ENCODE results near the gene BCLAF3. TPM values are rescaled to one million over a fixed set of nuclear protein-coding genes. Genes with fewer than 3 reads are reported as not detected.

The BCLAF3 gene
- total and polyA plus RNA-seq, 2 of the 13 experiments (the other 11 are each of a cell fraction or from before 2014, with no cell fraction given): 1.5 to 2.7 TPM

DNA sequence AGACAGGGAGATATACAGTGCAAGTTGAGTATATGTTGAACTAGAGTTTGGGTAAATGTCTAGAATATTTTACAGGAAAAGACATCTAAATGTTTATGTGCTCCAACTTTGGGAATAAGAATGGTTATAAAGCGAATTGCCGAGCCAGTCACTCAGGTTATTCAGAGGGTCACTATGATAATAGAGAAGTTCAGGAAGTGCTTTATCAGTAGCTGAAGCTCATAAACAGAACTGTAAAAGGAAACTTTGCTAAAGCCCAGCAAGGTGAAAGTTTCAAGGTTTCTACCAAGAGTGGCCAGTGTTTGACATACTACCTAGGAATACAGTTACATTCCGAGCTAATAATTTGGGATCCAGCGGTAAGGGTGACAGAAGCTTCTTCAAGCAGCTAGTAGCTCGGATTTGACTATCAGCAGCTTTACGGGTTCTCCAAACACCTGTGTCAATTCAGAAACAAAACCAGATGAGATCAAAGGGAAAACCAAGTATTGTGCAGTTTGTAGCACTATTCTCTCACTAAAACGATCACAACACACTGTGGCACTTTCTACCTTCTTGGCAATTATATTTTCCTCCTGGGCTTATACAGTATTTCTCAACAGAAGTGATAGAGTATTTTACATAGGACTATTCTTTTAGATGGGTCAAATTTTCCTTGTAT is 17.2 kb upstream of the BCLAF3 start:
- Histone ChIP-seq H4K20me1 (ENCODE audit: insufficient read depth, low read length) (no peaks in the 10 kb centered on the region), H2AFZ (ENCODE audit: low read length) (no peak overlapping the region), H3K36me3 (replicated peaks in 1 of 2; ENCODE audit: control insufficient read depth in 1 of 2, insufficient read depth in 2 of 2, low read length in 2 of 2) (peaks cover 0 to 4% of the 10 kb centered on the region in 2 experiments; a peak in 1 of 5 replicates), H3K4me2 (ENCODE audit: low read depth, low read length) (no peak overlapping the region), H3K9me3 (ENCODE audit: low read length) (no peaks in the 10 kb centered on the region), H3K9ac (ENCODE audit: insufficient read depth, low read depth, low read length) (no peak overlapping the region), H3K27ac (ENCODE audit: extremely low read length, insufficient read depth, low read length) (no peak overlapping the region), H3K4me1 (ENCODE audit: insufficient read depth, low read length) (no peaks in the 10 kb centered on the region), H3K27me3 (ENCODE audit: control insufficient read depth in 1 of 2, insufficient read depth in 2 of 2, low read length in 2 of 2) (no peaks in the 10 kb centered on the region), H3K79me2 (ENCODE audit: insufficient read depth, low read length) (no peaks in the 10 kb centered on the region), H3K4me3 (replicated peaks in 1 of 3; ENCODE audit: insufficient read depth in 1 of 3, low read depth in 2 of 3, low read length in 3 of 3) (no peak overlapping the region)
- no peak for TF ChIP-seq ZBTB7A (CRISPR knock-in tag; IDR thresholded peaks at IDR 0.05)
- TF ChIP-seq, protein P1, sequence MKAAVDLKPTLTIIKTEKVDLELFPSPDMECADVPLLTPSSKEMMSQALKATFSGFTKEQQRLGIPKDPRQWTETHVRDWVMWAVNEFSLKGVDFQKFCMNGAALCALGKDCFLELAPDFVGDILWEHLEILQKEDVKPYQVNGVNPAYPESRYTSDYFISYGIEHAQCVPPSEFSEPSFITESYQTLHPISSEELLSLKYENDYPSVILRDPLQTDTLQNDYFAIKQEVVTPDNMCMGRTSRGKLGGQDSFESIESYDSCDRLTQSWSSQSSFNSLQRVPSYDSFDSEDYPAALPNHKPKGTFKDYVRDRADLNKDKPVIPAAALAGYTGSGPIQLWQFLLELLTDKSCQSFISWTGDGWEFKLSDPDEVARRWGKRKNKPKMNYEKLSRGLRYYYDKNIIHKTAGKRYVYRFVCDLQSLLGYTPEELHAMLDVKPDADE (CRISPR knock-in tag; IDR thresholded peaks at IDR 0.05): no peak
- no peak for TF ChIP-seq HOXA3 (CRISPR knock-in tag; IDR thresholded peaks at IDR 0.05)
- no peak for TF ChIP-seq ZNF367 (CRISPR knock-in tag; IDR thresholded peaks at IDR 0.05; ENCODE audit: borderline replicate concordance)
- no peak for TF ChIP-seq SP4 (CRISPR knock-in tag; IDR thresholded peaks at IDR 0.05)
- no peak for TF ChIP-seq ZFP36 (IDR thresholded peaks at IDR 0.05; ENCODE audit: borderline replicate concordance, low read depth, low read length, partially characterized antibody)
- no peak for TF ChIP-seq ZKSCAN5 (CRISPR knock-in tag; IDR thresholded peaks at IDR 0.05)
- TF ChIP-seq, protein P2, sequence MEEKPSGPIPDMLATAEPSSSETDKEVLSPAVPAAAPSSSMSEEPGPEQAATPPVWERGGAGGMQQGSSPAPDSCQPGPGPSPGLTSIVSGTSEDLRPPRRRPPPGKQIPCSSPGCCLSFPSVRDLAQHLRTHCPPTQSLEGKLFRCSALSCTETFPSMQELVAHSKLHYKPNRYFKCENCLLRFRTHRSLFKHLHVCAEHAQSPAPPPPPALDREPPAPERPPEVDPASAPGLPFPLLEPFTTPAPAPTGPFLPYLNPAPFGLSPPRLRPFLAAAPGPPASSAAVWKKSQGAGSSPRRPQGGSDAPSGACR (CRISPR knock-in tag; IDR thresholded peaks at IDR 0.05): no peak
- TF ChIP-seq EP300 (IDR thresholded peaks at IDR 0.05; ENCODE audit: low read depth in 2 of 2, low read length in 2 of 2): no peak
- TF ChIP-seq EP300 (CRISPR knock-in tag; IDR thresholded peaks at IDR 0.05; ENCODE audit: borderline replicate concordance): no peak
- TF ChIP-seq HDAC2 (CRISPR knock-in tag; IDR thresholded peaks at IDR 0.05): no peak
- intact Hi-C loops (cut with micrococcal nuclease; ENCODE audit: unreplicated experiment): no loop called here
- POLR2A ChIA-PET: no interaction called here
- no TSS peak for BruUV-seq (replicated peaks)
- DNase-seq (ENCODE audit: low spot score) (no peak), ATAC-seq (no peak), FAIRE-seq (no peak)
- CTCF ChIA-PET (ENCODE audit: low intra/inter-chr PET ratio, low total read pairs): no interaction called here
- 100% methylated on average over 3 of the region's 7 CpGs for WGBS (ENCODE audit: low lambda C conversion rate)
- in situ Hi-C loops (cut with HindIII; ENCODE audit: extremely low pct_ligation_motif_present, low pct_unique_long_range_greater_than_20kb): no loop called here
